ENCODE measurements around the gene MYBBP1A.

MYBBP1A gene

GRCh38 chr17:4508207-4508606, 47.0 kb downstream of the MYBBP1A start:
- no peaks in the 10 kb centered on the region for H3K79me2 ChIP-seq (ENCODE audit: control insufficient read depth, low read length)
- H3K36me3 ChIP-seq (ENCODE audit: control insufficient read depth, low read length) = no peaks in the 10 kb centered on the region
- no peak overlapping the region for H3K4me2 ChIP-seq (ENCODE audit: low read length)
- H3K4me1 ChIP-seq (ENCODE audit: control insufficient read depth, low read length) = peaks cover 14% of the 10 kb centered on the region
- no peaks in the 10 kb centered on the region for H3F3A ChIP-seq (ENCODE audit: control insufficient read depth, insufficient read depth)
- no peaks in the 10 kb centered on the region for H3K9me3 ChIP-seq (ENCODE audit: control insufficient read depth, insufficient read depth, low read length)
- no peaks in the 10 kb centered on the region for H4K20me1 ChIP-seq (ENCODE audit: control insufficient read depth, insufficient read depth, low read depth, low read length)
- TF ChIP-seq, protein P1, sequence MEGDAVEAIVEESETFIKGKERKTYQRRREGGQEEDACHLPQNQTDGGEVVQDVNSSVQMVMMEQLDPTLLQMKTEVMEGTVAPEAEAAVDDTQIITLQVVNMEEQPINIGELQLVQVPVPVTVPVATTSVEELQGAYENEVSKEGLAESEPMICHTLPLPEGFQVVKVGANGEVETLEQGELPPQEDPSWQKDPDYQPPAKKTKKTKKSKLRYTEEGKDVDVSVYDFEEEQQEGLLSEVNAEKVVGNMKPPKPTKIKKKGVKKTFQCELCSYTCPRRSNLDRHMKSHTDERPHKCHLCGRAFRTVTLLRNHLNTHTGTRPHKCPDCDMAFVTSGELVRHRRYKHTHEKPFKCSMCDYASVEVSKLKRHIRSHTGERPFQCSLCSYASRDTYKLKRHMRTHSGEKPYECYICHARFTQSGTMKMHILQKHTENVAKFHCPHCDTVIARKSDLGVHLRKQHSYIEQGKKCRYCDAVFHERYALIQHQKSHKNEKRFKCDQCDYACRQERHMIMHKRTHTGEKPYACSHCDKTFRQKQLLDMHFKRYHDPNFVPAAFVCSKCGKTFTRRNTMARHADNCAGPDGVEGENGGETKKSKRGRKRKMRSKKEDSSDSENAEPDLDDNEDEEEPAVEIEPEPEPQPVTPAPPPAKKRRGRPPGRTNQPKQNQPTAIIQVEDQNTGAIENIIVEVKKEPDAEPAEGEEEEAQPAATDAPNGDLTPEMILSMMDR (IDR thresholded peaks at IDR 0.05; ENCODE audit: low read depth, low read length, poor library complexity, severe bottlenecking) = no peak
- no peak for TF ChIP-seq EZH2phosphoT487 (IDR thresholded peaks at IDR 0.05; ENCODE audit: borderline replicate concordance, low read length)
- no peaks in the 10 kb centered on the region for H3K9me2 ChIP-seq (replicated peaks; ENCODE audit: control insufficient read depth, low read length)
- no peak overlapping the region for H3K27ac ChIP-seq (ENCODE audit: low read depth, low read length)
- peaks cover 3% of the 10 kb centered on the region for H3K27me3 ChIP-seq (ENCODE audit: control insufficient read depth, low read length)
- no peak overlapping the region for H3K4me3 ChIP-seq (ENCODE audit: low read length)

DNA sequence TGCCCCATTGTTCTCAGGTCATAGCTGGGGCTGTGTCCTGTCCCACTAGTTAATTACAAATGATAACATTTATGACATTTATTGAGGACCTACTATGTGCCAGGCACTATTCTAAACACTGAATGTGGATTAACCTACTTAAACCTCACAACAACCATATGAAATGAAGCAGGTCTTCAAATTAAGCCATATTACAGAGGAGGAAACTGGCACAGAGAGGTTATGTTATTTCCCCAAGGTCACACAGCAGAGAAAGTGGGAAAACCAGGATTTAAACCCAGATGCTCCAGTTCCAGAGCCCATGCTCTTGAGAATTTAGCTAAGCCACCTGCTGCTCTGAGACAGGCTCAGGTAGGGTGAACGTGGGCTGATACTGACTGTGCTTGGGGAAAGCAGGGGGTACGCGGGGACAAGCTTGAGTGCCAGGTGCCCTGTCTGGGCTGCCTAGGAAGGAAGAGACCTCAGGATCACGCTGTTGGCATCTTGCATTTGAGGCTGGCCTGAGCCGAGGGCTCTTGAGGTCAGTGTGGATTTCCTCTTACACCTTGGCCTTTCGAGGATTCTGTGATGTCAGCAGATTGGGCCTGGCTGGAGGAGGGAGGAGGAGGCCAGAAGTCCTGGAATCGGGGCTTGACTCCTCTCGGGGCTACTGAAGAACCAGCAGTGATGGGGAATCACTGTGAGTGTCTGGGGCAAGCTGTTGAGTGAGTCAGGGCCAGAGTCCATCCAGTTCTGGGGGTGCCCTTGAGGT, 47.6 kb downstream of the MYBBP1A start:
- Histone ChIP-seq H3K79me2 (ENCODE audit: control insufficient read depth, low read length) (no peaks in the 10 kb centered on the region), H3K27me3 (ENCODE audit: control insufficient read depth, low read length) (peaks cover 9% of the 10 kb centered on the region), H3K4me1 (ENCODE audit: control insufficient read depth, low read length) (peaks cover 14% of the 10 kb centered on the region), H4K20me1 (ENCODE audit: control insufficient read depth, insufficient read depth, low read depth, low read length) (no peaks in the 10 kb centered on the region), H3K36me3 (ENCODE audit: control insufficient read depth, low read length) (no peaks in the 10 kb centered on the region), H3F3A (ENCODE audit: control insufficient read depth, insufficient read depth) (no peaks in the 10 kb centered on the region), H3K27ac (ENCODE audit: low read depth, low read length) (no peak overlapping the region), H3K9me2 (replicated peaks; ENCODE audit: control insufficient read depth, low read length) (no peaks in the 10 kb centered on the region), H3K9me3 (ENCODE audit: control insufficient read depth, insufficient read depth, low read length) (no peaks in the 10 kb centered on the region), H3K4me3 (ENCODE audit: low read length) (no peak overlapping the region), H3K4me2 (ENCODE audit: low read length) (no peak overlapping the region)
- TF ChIP-seq, protein P1 (IDR thresholded peaks at IDR 0.05; ENCODE audit: low read depth, low read length, poor library complexity, severe bottlenecking) = no peak
- TF ChIP-seq EZH2phosphoT487 (IDR thresholded peaks at IDR 0.05; ENCODE audit: borderline replicate concordance, low read length) = no peak

DNA sequence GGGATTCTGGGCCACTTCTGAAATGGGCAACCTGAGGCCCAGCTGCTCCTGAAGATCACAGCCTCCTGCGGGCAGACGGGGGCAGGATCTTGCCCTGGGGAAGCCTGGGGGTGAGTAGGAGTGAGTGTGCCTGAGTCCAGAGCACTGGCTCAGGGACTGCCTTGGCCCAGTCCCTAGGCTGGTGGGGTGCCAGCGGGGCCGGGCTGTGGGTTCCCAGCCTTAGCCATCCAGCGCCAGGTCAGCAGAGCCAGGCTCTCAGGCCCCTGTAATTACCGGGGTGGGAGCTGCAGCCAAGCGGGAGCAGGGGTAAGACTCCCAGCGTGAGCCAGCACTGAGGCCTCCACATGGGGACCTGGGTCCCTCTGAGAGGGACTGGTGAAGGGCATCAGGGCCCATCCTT, 48.3 kb downstream of the MYBBP1A start:
- Histone ChIP-seq H3K27ac (ENCODE audit: low read depth, low read length) (no peak overlapping the region), H3K4me1 (ENCODE audit: control insufficient read depth, low read length) (peaks cover 14% of the 10 kb centered on the region), H3K4me2 (ENCODE audit: low read length) (no peak overlapping the region), H3K4me3 (ENCODE audit: low read length) (no peak overlapping the region), H3K9me2 (replicated peaks; ENCODE audit: control insufficient read depth, low read length) (no peaks in the 10 kb centered on the region), H3K36me3 (ENCODE audit: control insufficient read depth, low read length) (no peaks in the 10 kb centered on the region), H3K9me3 (ENCODE audit: control insufficient read depth, insufficient read depth, low read length) (no peaks in the 10 kb centered on the region), H4K20me1 (ENCODE audit: control insufficient read depth, insufficient read depth, low read depth, low read length) (no peaks in the 10 kb centered on the region), H3K79me2 (ENCODE audit: control insufficient read depth, low read length) (no peaks in the 10 kb centered on the region), H3F3A (ENCODE audit: control insufficient read depth, insufficient read depth) (no peaks in the 10 kb centered on the region), H3K27me3 (ENCODE audit: control insufficient read depth, low read length) (peaks cover 12% of the 10 kb centered on the region)
- TF ChIP-seq, protein P1 (IDR thresholded peaks at IDR 0.05; ENCODE audit: low read depth, low read length, poor library complexity, severe bottlenecking) = no peak
- TF ChIP-seq EZH2phosphoT487 (IDR thresholded peaks at IDR 0.05; ENCODE audit: borderline replicate concordance, low read length) = no peak

Data from DOHH2 (cell line).